GM18907 (cell line): Measurements from ENCODE around the gene OXLD1.

ENCODE experiments used
- ATAC-seq: cut with Tn5 transposase; IDR thresholded peaks from one replicate; pipeline ENCODE4 v1.9.1; 2021; ENCODE audit warnings: mild to moderate bottlenecking, moderate library complexity; ENCODE audit not compliant: unreplicated experiment

OXLD1 gene

GRCh38 chr17:81655378-81656117, 10.9 kb downstream of the OXLD1 start:
- ATAC-seq: no peak

- no peak for ATAC-seq
Measured at GRCh38 chr17:81652906-81653771, 13.3 kb downstream of the OXLD1 start.

GRCh38 chr17:81651692-81652091, 14.7 kb downstream of the OXLD1 start:
- ATAC-seq: no peak

GRCh38 chr17:81650951-81651350, 15.5 kb downstream of the OXLD1 start:
- no peak for ATAC-seq

DNA sequence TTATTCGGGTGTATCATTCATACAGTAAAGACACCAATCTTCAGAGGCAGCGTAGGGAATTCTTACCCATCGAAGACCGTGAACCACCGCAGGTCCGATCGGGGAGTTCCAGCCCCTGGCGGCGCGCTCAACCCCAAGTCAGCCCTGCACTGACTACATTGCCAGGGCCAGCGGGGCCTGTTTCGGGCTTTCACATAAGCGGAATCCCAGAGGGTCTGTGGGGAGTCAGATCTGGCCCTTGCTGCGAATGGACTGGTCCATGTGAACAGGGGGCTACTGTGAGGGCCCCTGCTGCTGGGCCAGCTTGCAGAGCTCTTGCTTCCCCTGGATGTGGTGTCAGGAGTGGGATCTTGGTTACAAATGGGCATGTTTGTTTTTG, 17.7 kb downstream of the OXLD1 start:
- no peak for ATAC-seq

- ATAC-seq: no peak
Measured at GRCh38 chr17:81648013-81648706, 18.2 kb downstream of the OXLD1 start.

- no peak for ATAC-seq
Measured at GRCh38 chr17:81647640-81648012, 18.8 kb downstream of the OXLD1 start.

GRCh38 chr17:81646869-81647600, 19.4 kb downstream of the OXLD1 start:
- ATAC-seq: no peak

DNA sequence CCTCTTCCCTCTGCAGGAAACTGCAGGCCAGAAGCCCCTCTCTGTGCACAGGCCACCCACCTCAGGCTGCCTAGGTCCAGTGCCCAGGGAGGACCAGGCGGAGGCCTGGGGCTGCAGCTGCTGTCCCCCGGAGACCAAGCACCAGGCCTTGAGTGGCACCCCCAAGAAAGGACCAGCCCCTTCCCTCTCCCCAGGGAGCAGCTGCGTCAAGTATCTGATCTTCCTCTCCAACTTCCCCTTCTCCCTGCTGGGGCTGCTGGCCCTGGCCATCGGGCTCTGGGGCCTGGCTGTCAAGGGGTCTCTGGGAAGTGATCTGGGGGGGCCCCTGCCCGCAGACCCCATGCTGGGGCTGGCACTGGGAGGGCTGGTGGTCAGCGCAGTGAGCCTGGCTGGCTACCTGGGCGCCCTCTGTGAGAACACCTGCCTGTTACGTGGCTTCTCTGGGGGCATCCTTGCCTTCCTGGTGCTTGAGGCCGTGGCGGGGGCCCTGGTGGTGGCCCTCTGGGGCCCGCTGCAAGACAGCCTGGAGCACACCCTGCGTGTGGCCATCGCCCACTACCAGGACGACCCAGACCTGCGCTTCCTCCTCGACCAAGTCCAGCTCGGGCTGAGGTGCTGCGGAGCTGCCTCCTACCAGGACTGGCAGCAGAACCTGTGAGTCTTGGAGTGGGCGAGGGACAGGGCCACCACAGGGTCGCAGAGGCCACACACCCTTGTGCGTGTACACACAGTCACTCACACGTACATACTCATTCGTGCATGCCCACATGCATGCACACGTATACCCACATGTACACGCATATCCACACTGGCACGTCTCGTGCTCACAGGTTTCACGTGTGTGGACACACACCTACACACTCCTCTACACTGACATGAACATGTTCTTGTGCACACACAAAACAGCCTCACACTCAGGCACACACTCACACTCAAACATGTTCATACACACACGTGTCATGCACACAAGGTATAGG, 21.1 kb downstream of the OXLD1 start:
- no peak for ATAC-seq

- no peak for ATAC-seq
Measured at GRCh38 chr17:81644496-81644895, 21.9 kb downstream of the OXLD1 start.

GRCh38 chr17:81641825-81642489, 24.4 kb downstream of the OXLD1 start:
- ATAC-seq: no peak

- ATAC-seq: no peak
Measured at GRCh38 chr17:81640011-81640410, 26.4 kb downstream of the OXLD1 start.

- no peak for ATAC-seq
Measured at GRCh38 chr17:81638683-81639082, 27.7 kb downstream of the OXLD1 start.

GRCh38 chr17:81636505-81637288, 29.7 kb downstream of the OXLD1 start, which contains the start of the genes NPLOC4 and TSPAN10:
TSS of gene NPLOC4 (minus strand) at chr17:81637112. CDS start at chr17:81636930, 182 bp downstream.
TSS of gene TSPAN10 (plus strand) at chr17:81637196. CDS start at chr17:81642413, 5,217 bp downstream.
- ATAC-seq: peak; percentile 83

DNA sequence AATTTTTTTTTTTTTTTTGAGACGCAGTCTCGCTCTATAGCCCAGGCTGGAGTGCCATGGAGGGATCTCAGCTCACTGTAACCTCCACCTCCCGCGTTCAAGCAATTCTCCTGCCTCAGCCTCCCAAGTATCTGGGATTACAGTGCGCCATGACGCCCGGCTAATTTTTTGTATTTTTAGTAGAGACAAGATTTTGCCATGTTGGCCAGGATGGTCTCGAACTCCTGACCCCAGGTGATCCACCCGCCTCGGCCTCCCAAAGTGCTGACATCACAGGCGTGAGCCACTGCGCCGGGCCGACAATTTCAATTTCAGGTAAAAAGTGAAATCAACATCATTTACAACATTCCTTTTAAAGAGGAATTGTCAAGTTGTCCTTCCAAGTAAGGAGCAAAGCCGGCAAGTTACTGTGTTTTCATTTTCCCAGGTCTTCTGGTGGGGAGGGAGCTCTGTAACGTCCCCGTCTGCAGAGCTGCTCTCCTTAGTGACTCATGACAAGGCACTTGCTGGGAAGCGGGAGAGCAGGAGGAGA, 30.4 kb downstream of the OXLD1 start:
- peak; percentile 29 for ATAC-seq

DNA sequence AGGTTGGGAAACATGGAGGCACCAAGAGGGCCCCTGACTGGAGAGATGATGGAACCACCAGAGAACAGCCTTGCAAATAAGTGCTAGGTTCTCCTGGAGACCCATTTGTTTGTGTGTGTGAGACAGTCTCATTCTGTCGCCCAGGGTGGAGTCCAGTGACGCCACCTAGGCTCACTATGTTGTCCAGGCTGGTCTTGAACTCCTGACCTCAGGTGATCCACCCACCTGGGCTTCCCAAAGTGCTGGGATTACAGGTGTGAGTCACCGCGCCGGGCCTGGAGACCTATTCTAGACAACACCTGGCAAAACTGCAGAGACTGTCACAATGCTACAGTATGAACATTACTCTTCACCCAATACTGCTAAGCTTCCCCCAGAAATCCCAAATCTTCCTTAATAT, 31.0 kb downstream of the OXLD1 start:
- no peak for ATAC-seq

DNA sequence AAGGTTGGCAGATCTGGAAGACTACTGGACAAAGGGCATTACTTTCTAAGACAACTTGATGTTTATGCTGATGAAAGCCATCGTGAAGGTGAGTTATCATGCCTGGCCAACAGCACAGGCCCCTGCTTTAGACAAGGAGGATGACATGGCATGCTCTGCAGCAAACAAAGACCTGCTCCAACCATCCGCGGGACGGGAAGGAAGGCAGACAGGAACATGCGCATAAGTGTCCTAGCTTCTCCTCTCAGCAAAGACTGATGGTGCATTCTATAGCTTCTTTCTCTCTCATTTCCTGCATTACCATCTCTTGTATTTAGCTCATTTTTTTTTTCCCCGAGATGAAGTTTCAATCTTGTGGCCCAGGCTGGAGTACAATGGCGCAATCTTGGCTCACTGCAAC, 34.9 kb downstream of the OXLD1 start:
- no peak for ATAC-seq

DNA sequence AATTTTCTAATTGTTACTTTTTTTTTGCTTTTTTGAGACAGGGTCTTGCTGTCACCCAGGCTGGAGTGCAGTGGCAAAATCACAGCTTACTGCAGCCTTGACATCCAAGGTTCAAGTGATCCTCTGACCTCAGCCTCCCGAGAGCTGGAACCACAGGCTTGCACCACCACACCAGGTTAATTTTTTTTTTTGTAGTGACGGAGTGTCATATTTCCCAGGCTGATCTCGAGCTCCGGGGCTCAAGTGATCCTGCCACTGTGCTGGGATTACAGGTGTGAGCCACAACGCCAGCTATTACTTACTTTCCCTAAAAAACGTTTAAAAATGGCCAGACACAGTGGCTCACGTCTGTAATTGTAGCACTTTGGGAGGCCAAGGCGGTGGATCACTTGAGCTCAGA, 36.1 kb downstream of the OXLD1 start:
- no peak for ATAC-seq
